ENCODE data around the gene TBX2.

TBX2 gene

DNA sequence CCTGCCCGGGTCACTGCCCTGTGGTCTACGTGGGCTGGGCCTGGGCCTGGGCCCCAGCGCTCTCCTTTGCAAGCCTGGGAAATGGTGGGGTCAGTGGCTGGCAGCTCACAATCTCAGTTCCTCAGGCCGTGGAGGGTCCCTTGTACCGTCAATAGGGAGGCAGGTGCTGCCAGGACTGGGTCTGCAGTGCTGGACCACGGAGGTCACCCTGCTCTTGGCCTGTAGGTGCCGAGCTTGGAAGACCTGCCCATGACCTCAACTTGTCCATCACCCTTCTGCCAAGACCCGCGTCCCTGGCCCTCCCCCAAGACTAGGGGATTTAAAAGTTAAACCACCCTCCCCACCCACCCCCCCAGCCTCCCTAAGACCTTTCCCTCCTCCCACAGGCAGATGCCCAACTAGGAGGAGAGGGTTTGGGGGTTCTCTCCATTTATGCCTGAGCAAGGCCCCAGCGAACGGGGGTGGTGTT is 2.5 kb downstream of the TBX2 start:
- no peak for DNase-seq (ENCODE audit: low read depth)

DNA sequence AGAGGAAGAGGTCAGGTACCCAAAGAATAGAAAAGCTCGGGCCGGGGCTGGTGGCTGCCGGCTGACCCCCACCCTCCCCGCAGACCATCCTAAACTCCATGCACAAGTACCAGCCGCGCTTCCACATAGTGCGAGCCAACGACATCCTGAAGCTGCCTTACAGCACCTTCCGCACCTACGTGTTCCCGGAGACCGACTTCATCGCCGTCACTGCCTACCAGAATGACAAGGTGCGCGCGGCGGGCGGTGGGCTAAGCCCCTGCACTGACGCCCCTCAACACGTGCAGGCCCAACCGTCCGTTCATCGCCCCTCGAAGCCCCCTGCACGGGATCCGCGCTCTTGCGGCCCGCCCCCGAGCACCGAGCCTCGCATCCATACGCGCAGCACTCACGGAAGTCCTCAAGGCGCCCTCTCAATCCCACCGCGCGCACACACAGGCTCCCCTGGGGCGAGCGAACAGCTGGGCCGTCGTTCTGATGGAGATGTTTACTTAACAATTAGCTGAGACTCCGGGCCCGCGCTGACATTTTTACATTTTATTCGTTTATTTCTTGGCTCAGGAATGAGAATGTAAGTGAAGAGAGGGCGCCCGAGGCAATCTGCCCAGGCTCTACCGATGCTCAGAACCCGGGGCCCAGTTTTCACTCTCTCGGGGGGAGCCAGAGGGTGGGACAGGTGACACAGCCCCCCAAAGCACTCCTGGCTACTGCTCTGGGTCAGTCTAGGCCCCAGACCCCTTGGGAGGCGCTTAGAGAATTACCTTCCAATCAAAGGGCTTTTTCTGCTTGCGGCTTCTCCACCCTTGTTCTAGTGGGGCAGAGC is 3.5 kb downstream of the TBX2 start:
- DNase-seq (ENCODE audit: low read depth) = no peak

- no peak for DNase-seq (ENCODE audit: low read depth)
These were observed 4.4 kb downstream of the TBX2 start for GRCh38 chr17:61403801-61404662.

GRCh38 chr17:61404663-61404912 is 4.9 kb downstream of the TBX2 start:
- no peak for DNase-seq (ENCODE audit: low read depth)

- DNase-seq (ENCODE audit: low read depth) = no peak
These were observed 5.5 kb downstream of the TBX2 start for GRCh38 chr17:61404913-61405685.

GRCh38 chr17:61405686-61406536 is 6.3 kb downstream of the TBX2 start:
- DNase-seq (ENCODE audit: low read depth) = no peak

DNA sequence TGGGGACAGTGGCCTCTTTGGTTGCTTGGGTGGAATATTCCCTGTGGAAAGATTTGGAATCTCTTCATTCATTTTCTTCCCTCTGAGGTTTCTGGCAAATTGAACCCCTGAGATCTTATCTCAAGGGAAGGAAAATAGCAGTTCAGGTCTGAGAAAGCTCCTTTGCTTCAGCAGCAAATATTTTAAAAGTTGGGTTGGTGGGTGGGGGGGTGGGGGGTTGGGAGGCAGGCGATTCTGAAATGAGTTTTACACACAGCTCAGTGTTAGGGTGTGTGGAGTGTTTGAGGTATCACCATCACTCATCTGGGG is 6.8 kb downstream of the TBX2 start:
- no peak for DNase-seq (ENCODE audit: low read depth)

- no peak for DNase-seq (ENCODE audit: low read depth)
These were observed 7.6 kb downstream of the TBX2 start for GRCh38 chr17:61406971-61407911.

- no peak for DNase-seq (ENCODE audit: low read depth)
These were observed 8.8 kb downstream of the TBX2 start for GRCh38 chr17:61408151-61409041.

DNA sequence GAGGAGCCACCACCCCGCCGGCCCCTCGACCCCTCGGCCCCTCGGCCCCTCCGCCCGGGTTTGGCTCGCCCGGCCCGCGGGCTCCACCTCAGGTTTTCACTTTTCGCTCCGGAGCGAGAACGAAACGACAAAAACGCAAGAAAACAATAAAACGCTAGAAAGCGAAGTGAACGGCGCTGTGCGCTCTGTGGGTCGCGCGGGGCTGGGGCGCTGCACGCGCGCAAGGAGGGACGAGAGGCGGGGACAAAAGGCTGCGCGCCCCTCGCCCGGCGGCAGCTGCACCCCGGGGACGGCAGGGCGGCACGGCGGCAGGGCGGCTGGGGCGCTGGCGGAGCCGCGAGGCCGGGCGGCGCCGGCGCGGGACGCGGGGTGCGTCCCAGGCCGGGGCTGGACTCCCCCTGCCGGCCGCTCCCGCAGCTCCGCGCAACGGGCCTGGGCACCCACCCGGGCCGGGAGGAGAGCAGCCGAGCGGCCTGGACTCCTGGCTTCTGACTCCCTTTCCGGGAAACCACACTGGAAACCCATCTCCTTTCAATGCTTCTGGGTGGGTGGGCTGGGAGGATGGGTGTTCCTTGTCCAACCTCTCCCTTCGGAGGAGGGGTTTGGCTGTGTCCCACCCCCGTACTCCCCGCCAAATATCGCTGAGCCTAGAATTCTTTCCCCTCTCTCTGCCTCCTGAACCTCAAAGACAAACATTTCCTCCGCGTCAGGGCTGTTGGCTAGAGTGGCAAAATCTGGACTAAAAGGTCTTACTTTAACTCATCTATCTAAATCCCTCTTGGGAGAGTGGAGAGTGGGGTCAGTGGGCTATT is 9.9 kb downstream of the TBX2 start:
- peak; percentile 40 for DNase-seq (ENCODE audit: low read depth)

DNA sequence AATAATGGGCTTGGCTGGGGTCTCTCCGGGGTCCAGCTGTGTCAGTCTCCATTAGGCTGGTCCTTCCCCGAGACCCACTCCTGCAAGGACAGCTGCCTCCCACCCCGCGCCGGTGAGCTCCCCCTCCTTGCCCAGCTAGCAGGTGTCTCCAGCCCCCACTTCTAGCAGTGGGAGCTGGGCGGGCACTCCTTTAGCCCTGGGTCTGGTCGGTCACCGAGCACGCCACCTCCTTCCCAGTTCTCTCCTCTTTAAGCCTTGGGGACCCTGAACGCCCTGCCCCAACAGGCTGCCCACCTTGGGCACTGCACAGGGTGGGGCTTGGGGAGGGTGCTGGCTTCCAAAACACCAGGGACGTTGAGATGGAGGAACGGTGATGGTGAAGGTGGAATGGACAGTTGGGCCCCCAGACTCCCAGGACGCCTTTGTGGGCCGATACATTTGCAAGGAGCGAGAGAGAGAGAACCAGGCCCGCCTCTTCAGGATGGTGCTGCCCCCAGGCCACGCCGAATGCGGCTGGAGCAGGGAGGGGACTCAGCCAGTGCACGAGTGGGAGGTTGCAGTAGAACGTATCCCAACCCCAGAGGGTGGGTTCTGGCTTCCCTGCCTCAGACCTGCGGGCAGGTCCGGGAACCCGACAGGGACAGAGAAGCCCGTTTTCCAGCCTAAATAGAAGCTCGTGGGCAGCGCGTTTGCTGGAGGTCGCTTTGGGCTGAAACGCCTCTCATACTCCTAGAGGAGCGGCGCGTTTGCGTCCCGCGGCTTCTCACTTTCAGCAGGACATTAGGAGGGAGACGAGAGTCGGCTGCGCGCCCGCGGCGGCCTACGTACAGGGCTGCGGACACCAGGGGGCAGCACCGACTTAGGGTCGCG is 10.7 kb downstream of the TBX2 start:
- no peak for DNase-seq (ENCODE audit: low read depth)

GRCh38 chr17:61411011-61411260 is 11.3 kb downstream of the TBX2 start:
- DNase-seq (ENCODE audit: low read depth) = no peak

GRCh38 chr17:61411261-61412142 is 11.9 kb downstream of the TBX2 start:
- DNase-seq (ENCODE audit: low read depth) = no peak

GRCh38 chr17:61412143-61412859 is 12.7 kb downstream of the TBX2 start:
- DNase-seq (ENCODE audit: low read depth) = peak; percentile 53

DNA sequence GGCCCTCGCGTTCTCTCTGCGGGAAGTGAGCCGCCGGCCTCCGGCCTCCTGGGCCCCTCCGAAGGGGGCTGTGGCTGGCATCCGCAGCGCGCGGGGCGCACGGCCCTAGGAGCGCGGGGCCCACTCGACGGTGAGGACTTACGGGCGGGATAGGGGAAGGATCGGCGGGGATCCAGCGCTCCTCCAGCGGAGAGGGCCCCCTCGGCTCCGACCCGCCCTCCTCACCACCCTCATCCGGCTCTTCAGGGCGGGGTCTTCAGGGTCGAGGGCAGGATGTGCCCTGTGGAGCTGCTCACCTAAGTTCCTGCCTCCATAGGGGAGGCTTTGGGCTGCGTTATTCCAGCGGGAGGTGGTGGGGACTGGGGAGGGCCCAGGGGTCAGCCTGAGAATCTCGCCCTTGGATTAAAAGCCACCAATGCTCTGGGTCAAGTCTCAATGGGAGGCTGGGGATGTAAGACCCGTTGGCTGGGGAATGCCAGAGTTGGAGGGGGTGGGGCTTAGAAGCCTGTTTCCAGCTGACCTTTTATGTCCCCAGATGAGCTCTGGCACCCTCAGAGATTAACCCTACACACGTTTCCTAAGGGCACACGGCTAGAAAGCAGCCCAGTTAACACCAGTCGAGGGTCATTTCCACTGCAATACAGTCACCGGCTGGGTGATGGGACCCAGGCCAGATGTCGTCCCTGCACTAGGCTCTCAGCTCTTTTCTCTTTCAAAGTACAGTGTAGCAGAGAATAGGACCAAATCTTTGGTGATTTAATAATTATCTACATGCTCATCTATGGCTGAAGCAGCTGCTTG is 13.4 kb downstream of the TBX2 start:
- no peak for DNase-seq (ENCODE audit: low read depth)

All from fibroblast of the conjunctiva (primary cell).